GM12864 (cell line): ENCODE results near the gene KIF26B.

Source experiments
- DNase-seq: peaks from one replicate; pipeline ENCODE4 v3.0.0-alpha.2; 2011; ENCODE audit warnings: low read depth
- H3K4me3 ChIP-seq: 2 replicates; pipeline ENCODE4 v1.5.1; 2011; ENCODE audit warnings: mild to moderate bottlenecking, low read depth, low read length, control low read depth
- TF ChIP-seq, protein P1 (sequence below): IDR thresholded peaks from 2 replicates; pipeline ENCODE4 v1.5.1; 2011; ENCODE audit warnings: low read depth, mild to moderate bottlenecking, moderate library complexity, low read length, control low read depth, inconsistent platforms; ENCODE audit errors: missing control alignments

Gene KIF26B

DNA sequence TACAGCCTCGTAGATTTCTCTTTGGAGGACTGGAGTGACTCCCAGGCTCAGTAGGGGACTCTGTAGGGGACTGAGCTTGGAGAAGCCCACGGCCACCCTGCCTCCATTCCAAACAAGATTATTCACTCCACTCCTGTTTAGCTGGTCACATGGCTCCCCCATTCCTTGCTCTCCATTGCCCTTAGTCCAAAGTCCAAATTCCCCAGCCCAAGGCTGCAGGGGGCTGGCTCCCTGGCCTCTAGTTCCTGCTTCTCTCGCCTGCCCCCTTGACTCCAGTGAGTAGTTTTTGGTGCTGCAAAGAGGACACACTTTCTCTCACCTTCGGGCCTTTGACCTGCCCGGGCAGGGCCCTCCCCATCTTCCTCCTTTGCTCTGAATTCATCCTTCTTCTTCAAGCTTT is 403.3 kb downstream of the KIF26B start:
- DNase-seq, result no peak
- no peak overlapping the region for H3K4me3 ChIP-seq
- TF ChIP-seq, protein P1, sequence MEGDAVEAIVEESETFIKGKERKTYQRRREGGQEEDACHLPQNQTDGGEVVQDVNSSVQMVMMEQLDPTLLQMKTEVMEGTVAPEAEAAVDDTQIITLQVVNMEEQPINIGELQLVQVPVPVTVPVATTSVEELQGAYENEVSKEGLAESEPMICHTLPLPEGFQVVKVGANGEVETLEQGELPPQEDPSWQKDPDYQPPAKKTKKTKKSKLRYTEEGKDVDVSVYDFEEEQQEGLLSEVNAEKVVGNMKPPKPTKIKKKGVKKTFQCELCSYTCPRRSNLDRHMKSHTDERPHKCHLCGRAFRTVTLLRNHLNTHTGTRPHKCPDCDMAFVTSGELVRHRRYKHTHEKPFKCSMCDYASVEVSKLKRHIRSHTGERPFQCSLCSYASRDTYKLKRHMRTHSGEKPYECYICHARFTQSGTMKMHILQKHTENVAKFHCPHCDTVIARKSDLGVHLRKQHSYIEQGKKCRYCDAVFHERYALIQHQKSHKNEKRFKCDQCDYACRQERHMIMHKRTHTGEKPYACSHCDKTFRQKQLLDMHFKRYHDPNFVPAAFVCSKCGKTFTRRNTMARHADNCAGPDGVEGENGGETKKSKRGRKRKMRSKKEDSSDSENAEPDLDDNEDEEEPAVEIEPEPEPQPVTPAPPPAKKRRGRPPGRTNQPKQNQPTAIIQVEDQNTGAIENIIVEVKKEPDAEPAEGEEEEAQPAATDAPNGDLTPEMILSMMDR, result no peak

DNA sequence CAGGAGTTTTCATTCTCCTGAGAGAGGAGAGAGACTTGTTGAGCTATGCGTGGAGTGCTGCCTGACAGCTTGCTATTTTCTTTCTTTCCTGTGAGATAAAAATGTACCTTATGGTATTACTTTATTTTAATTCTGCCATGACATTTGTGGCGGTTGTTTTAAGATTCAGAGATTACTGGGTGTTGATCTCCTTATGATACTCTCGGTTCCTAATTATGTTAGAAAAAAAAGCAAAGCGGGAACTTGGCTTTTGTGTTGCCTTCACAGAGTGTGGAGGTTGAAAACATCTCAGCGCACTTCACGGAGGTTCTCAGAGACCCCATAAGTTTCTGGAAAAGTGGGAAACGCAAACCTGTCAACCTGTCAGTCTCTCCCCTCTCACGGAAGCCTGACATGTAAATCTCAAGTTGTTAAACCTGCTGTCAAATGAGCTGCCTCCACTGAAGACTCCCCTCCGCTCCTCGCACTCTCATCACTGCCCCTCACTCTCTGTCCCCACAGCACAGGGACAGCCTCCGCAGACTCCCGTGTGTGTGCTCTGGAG is 405.6 kb downstream of the KIF26B start:
- DNase-seq, result no peak
- TF ChIP-seq, protein P1, result no peak
- no peak overlapping the region for H3K4me3 ChIP-seq

DNA sequence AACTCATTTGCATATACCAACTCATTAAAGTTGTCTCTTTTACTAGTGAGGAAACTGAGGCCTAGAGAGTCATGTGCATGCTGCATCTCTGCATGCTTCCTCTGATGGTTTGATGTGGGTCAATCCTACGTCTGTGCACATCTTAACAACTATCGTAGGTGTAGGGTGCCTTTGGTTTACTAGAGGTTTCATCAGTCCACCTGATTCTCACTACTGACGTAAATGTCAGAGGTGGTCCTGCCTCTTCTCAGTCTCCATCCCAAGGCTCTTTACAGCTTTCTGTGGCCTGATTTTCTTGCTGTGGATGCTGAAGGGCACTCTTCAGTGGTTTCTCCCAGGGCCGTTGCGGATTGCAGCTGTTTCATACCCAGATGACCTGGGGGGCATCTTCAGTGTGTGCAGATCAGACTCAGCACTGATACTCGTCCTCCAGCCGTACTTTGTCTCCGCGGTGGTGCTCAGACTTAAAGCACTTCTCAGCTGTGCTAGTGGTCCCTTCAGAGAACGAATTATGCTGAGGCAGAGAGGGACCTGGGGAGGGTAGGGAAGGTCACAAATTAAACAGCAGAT is 407.0 kb downstream of the KIF26B start:
- DNase-seq, result no peak
- H3K4me3 ChIP-seq, result no peak overlapping the region
- TF ChIP-seq, protein P1, result no peak

DNA sequence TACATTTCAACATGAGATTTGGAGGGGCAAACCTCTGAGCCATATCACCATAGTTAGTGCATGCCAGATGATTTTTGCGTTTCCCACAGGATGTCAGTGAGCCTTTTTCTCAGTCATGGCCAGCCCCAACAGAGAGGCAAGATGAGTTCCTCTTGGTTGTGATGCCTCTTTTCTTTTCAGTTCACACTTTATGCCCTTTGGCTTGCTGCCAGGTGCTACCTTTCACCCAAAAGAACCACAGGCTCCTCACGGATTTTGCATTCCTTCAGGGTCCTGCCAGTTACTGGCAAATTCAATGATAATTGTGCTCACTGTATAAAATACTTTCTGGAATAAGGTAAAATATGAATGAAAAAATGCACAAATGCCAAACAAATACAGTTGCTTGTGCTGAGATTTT is 411.3 kb downstream of the KIF26B start:
- no peak for DNase-seq
- TF ChIP-seq, protein P1, result no peak
- H3K4me3 ChIP-seq, result no peak overlapping the region

DNA sequence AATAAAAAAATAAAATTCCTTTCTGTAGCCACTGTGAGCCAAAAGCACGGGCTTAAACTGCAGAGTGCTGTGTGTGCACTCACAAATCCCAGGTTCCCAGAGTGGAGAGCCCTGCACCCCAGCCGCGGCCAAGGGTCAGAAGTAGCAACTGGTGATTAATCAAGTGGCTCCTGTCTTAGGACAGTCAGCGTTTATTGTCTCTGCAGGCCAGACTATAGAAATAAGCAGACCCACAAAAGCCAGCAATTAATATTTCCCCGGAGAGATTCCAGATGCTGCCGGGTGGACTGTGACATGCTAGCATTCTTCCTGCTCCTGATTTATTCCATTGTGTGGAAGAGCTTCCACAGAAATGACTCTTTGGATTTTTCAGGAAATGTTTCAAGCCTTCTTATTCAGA is 412.2 kb downstream of the KIF26B start:
- no peak overlapping the region for H3K4me3 ChIP-seq
- no peak for DNase-seq
- TF ChIP-seq, protein P1, result no peak

DNA sequence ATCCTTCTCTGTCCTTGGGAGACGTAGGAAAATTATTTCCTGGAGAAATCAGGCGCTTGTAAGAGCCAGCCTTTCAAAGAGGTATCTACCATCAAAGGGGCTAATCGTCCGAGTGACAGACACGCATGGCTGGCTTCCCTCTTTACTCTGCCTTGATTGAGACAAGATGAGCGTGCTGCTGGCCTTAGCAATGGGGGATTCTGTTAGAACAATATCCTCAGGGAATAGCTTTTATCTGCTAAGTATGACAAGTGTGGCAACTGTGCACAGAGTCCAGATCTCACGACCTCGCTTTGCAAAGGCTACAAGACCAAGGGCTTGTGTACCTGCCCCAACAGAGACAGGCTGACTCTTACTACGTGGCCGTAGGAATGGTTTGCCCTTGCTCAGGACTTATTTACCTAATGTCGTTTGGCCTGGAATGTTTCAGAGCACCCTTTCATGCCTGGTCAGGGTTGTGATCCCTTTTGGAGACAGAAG is 417.1 kb downstream of the KIF26B start:
- DNase-seq, result no peak
- no peak overlapping the region for H3K4me3 ChIP-seq
- TF ChIP-seq, protein P1, result no peak

DNA sequence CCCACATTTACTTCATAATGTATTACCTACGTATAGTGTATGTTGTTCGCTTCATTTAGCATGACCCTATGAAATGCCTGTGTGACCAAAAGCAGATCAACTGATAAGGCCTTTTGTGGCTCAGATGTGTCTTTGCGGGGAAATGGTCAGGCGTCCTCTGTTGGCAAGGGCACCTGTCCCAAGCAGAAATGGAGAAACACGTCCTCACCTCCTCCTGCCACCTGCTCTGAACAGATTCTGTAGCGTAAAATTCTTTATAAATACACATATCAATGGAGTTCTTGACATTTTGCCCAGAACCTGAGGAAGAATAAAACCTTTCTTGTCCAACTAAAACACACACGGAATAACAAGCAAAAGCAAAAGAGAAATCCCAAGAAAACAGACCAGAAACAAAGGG is 417.9 kb downstream of the KIF26B start:
- no peak overlapping the region for H3K4me3 ChIP-seq
- no peak for DNase-seq
- TF ChIP-seq, protein P1, result no peak
